Esophagus muscularis mucosa (tissue), 4 donors: ENCODE results near the gene FER.

Source experiments
- EP300 ChIP-seq: sonication (generic); formaldehyde crosslinking; IDR thresholded peaks from one replicate; pipeline ENCODE4 v1.6.1; 2017; ENCODE audit warnings: antibody characterized with exemption
- POLR2A ChIP-seq: fragments of 450-650 bp; IDR thresholded peaks from one replicate; pipeline ENCODE4 v1.6.1; 2017; ENCODE audit warnings: antibody characterized with exemption, moderate library complexity, mild to moderate bottlenecking, low read depth
- POLR2AphosphoS5 ChIP-seq, 2 donors: sonication (generic); formaldehyde crosslinking; IDR thresholded peaks; one replicate each; pipeline ENCODE4 v1.6.1; 2017; ENCODE audit warnings: antibody characterized with exemption in 2 of 2
- TF ChIP-seq, protein P1 (sequence below), 3 experiments: fragments of 200-600 bp in 2 of 3; fragments of 450-650 bp in 1 of 3; sonication (generic) in 2 of 3; IDR thresholded peaks; one replicate each; pipeline ENCODE4 v1.5.1; 2017 to 2019; ENCODE audit warnings: antibody characterized with exemption in 3 of 3, mild to moderate bottlenecking in 2 of 3, moderate library complexity in 1 of 3

GRCh38 chr5:109022056-109022455 is 274.4 kb downstream of the FER start:
- TF ChIP-seq, protein P1, sequence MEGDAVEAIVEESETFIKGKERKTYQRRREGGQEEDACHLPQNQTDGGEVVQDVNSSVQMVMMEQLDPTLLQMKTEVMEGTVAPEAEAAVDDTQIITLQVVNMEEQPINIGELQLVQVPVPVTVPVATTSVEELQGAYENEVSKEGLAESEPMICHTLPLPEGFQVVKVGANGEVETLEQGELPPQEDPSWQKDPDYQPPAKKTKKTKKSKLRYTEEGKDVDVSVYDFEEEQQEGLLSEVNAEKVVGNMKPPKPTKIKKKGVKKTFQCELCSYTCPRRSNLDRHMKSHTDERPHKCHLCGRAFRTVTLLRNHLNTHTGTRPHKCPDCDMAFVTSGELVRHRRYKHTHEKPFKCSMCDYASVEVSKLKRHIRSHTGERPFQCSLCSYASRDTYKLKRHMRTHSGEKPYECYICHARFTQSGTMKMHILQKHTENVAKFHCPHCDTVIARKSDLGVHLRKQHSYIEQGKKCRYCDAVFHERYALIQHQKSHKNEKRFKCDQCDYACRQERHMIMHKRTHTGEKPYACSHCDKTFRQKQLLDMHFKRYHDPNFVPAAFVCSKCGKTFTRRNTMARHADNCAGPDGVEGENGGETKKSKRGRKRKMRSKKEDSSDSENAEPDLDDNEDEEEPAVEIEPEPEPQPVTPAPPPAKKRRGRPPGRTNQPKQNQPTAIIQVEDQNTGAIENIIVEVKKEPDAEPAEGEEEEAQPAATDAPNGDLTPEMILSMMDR (IDR thresholded peaks at IDR 0.05) = no peak
- TF ChIP-seq POLR2A = no peak
- no peak for TF ChIP-seq POLR2AphosphoS5 (IDR thresholded peaks at IDR 0.05)
- TF ChIP-seq EP300 = no peak
